GM19023 (cell line): Measurements from ENCODE around the gene LYST.
"Not testable (repeated sequence)": the region's sequence is repeated elsewhere in the genome, so short reads cannot be mapped to it uniquely, and the experiment has no call there.

Source experiments
- ATAC-seq: cut with Tn5 transposase; IDR thresholded peaks from one replicate; pipeline ENCODE4 v1.9.1; 2021; ENCODE audit warnings: mild to moderate bottlenecking, moderate library complexity; ENCODE audit not compliant: unreplicated experiment

The LYST gene

DNA sequence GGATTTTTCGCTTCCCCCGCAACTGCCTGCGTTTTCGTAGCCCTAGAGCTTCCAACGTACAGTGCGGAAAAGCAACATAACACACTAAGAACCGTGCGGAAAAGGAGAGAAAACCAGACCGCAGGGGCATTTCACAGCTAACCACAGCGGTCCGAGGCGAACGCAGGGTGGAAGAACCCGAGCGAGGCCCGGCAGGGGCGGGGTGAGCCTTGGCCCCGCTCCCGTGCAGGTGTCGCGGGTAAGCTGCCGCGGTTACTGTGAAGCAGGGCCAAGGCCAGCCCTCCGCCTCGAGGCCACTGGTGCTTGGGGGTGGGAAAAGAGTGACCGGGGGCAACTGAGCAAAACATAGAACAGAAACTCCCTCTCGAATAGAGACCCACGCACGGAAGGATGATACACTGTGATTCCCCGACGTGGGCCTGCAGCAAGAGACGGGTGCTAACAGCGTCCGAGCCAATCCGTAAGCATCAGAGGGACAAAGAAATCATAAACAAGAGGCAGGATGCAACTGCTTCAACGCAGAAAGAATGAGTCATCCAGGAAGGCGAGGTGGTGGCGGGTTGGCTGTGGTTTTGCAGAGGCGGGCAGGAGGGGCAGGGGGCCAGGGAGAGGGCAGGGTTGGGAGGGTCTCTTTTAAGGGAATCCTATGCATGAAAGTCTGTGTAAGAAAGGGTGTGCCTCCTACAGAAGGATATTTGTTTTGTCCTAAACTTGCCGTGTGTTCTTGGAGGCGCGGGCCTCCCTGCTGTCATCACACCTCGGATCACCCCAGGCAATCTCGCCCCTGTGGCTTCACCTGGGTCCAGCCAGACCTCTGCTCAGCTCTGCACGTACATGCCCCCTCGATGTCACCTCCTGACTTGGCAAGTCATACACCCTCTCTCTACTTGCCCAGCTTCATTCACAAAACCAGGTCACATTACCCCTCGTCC, 224.4 kb downstream of the LYST start:
- ATAC-seq, result peak; percentile 80

GRCh38 chr1:235640580-235640979, 226.1 kb downstream of the LYST start:
- no peak for ATAC-seq

GRCh38 chr1:235639226-235640205, 227.2 kb downstream of the LYST start:
- no peak for ATAC-seq

DNA sequence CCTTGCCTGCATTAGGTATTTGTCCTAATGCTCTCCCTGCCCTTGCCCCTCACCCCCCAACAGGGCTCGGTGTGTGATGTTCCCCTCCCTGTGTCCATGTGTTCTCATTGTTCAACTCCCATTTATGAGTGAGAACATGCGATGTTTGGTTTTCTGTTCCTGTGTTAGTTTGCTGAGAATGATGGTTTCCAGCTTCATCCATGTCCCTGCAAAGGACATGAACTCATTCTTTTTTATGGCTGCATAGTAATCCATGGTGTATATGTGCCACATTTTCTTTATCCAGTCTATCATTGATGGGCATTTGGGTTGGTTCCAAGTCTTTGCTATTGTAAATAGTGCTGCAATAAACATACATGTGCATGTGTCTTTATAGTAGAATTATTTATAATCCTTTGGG, 228.1 kb downstream of the LYST start:
- ATAC-seq, result not testable (repeated sequence)

- no peak for ATAC-seq
Observed at GRCh38 chr1:235637756-235638534, 228.8 kb downstream of the LYST start.

DNA sequence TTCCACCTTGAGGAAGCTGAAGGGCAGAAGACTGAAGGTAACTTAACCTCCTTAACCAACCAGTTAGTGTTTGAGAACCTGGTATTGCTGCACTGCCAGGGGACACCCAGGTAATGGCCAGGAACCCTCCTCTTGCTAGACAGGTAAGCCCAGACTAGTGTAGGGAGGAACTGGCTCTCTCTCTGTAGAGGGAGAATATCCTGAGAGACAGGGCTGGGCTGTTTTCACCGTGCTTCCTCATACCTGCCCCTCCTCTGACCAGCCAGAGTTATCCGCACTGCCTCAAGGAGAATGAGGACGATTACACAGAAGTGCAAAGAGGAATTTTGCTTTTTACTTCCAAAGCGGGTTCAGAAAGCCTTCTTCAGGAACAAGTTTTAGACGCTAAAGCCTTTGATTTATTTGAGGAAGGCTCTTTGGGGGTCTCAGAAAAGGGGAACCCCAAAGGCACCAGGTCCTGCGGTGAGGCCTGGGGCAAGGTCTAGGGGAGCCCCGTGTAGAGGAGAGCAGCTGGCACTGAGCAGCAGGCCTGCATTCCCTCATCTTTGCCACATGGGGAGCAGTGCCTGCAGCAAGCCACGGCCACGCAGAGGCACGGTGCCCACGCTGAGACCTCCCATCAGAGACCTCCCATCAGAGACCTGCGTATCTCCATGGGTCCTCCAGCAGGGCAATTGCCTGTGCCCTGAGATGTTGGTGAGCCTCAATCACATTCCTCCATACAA, 230.6 kb downstream of the LYST start:
- ATAC-seq, result no peak

DNA sequence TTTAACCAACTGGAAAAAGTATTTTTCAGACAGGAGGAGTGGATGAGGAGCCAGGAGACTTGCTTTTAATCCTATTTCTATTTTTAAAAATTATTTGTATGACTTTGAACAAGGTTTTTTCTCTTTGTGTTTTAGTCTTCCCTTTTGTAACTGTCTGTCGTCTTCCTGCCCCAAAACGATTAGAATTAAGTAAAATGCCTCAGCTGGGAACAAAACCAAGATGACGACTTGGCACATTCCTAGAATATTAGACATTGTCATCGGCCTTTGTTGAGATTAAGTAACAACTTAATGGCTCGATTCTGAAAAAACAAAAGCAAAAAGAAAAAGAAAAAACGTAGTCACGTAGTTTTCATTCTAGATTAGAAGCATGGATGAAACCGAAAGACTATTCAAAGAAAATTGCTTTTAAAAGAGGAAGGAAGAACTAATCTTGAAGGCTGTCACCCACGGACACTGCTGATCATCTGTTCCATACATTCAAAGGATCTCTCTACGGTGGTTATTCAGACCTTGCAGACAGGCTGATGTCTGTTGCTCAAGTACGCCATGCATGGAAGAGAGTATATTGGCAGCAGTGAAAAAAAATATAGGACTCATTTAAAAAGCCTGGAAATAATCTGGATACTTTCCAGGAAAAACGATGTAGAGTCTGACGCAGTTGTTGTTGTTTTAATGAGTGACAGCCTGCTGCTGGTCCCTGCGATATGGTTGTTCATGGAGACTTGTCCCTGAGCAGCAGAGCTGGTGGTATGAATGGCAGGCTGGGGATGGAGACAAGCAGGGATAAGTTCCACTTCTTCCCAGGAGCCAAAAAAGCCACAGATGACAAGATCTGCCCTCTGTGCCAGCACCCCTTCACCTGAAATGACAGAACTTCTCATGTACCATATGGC, 234.0 kb downstream of the LYST start:
- ATAC-seq, result peak; percentile 84

- ATAC-seq, result no peak
Observed at GRCh38 chr1:235631816-235632215, 234.9 kb downstream of the LYST start.

DNA sequence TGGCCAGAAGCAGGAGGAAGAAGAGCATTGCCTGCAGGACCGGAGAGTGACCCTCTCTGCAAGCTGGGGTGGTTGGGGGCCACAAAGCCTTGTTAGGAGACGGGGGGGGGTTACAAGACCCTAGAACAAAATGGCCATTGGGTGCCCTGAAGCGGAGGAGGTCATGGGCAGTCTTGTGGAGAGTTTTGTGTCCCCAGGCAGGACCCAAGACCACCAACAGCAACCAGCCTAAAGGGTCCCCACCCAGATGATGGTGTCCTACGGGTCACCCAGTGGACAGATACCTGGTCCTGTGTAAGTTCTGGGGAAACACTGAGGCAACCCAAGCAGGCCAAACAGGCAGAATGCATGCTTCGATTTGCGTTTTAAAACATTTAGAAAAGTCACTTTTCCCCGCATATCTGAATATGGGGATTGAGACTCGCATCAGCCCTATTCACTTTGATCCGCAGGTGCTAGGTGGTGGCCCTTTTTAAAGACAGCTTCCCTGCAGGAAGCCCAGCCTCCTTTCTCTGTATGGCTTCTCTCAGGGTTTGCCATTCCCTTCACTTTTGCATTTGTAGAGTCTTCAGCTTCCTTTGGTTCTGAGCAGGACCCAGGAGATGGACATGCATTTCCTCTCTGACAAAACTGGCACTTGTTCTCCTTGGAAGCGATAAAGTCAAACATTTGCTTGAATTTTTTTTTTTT, 238.2 kb downstream of the LYST start:
- no peak for ATAC-seq

DNA sequence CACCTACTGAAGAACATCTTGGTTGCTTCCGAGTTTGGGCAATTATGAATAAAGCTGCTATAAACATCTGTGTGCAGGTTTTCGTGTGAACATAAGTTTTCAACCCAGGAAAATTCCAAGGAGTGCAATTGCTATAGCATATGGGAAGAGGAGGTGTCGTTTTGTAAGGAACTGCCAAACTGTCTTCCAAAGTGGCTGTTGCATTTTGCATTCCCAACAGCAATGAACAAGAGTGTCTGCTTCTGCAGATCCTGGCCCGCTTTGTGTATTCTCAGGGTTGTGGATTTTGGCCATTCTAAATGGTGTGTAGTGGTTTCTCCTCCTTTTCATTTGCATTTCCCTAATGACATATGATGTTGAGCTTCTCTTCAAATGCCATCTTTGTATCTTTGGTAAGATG, 240.9 kb downstream of the LYST start:
- no peak for ATAC-seq

- no peak for ATAC-seq
Observed at GRCh38 chr1:235625340-235625739, 241.4 kb downstream of the LYST start.

- ATAC-seq, result no peak
Observed at GRCh38 chr1:235624721-235625333, 241.9 kb downstream of the LYST start.

DNA sequence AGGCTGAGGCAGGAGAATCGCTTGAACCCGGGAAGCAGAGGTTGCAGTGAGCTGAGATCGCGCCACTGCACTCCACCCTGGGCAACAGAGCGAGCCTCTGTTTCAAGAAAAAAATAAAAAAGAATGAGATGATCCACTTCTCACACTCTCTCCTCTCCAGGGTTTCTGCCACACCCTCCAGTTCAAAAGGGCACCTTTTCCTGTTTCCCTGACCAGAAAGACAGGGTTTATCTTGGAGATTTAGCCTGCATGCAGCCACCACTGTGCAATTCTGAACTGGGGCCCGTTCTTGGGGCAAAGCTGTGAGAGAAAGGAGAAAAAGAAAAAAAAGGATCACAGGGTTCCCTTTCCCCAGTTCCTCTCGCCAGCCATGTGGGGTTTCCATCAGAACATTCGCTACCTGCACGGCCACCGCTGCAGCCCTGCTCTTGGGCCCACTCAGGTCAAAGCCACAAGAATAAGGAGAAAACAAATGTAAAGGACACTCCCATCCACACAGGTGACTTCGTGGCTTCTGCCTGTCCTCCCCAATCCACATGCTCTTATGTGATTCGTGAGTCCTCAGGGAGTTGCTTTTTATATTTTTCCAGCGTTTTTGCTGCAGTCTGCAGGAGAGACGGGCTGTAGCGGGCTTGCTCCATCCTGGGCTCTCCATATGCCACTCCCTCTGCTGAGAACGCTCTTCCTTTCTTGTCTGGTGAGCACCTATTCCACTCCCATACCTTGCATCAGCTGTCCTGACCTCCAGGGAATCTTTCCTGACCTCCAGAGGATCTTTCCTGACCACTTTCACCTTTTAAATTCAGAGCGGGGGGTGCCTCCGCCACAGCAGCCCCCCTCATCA, 243.5 kb downstream of the LYST start:
- no peak for ATAC-seq

DNA sequence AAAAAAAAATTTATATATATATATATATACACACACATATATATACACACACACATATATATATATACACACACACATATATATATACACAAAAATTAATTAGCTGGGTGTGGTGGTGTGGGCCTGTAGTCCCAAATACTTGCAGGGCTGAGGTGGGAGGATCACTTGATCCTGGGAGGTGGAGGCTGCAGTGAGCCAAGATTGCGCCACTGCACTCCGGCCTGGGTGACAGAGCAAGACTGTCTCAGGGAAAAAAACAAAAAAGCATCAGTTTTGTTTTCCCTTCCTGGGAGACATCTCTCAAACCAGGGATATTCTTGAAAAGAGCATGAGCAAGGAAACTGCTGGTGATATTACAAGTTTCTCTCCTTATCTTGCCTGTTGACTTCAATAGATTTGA, 247.6 kb downstream of the LYST start:
- not testable (repeated sequence) for ATAC-seq

DNA sequence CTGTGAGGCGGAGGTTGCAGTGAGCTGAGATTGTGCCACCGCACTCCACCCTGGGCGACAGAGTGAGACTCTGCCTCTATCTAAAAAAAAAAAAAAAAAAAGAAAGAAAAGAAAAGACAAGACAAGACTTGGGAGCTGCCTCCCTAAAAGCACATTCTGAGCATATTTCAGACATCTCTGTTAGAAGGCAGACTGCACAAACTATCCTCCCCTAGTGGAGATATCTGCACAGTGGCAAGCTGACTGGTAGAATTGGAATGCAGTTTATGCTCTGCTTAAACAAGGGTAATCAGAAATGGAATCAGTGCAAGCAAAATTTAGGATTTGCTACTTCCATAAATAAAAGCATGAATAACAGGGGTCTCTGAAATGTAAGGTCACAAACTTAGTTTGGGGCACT, 248.9 kb downstream of the LYST start:
- no peak for ATAC-seq

DNA sequence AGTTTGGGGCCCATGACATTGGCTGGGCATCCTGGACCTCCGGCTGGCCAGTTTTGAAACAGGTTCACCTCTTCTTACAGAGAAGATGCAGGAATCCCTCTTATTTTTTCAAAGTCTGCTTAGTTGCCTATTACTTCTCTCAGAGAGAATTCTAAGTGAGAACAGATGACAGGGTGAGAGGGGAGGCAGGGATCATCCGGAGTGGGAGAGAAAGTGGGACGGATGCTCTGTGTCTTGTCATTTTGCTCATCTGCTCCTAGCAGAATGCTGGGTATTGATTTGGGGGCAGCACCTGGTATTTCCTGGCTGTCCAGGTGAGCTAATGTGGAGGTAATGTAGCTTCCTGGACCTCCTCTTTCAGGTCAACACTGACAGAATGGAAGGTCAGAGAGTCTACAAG, 249.6 kb downstream of the LYST start:
- no peak for ATAC-seq

DNA sequence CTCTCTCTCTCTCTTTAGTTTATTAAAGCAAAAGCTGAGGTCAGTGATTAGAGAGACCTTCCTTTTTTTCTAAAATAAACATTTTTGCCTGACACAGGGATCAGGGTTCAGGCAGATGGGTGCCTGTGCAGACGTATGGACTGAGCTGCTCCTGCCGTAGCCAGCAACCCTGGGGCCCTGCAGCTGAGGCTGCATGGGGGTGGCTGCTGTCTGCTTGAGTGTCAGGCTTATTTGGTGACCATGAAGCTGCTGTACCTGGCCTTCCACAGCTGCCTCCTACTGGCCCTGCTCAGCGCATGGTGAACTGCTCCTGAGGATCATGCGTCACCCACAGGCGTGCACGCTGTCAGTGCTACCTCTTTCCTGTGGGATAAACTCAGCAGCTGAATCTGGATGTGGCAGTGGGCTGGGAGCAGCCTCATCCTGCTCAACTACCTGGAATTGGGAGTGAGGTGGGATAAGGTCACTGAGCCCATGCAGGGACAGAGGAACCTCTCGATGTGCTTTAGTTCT, 252.2 kb downstream of the LYST start:
- ATAC-seq, result no peak
